Breast epithelium (tissue), 3 donors: ENCODE measurements around the gene SYNJ1.

Source experiments
- POLR2A ChIP-seq: fragments of 450-650 bp; IDR thresholded peaks from one replicate; pipeline ENCODE4 v1.6.1; 2016; ENCODE audit warnings: antibody characterized with exemption, mild to moderate bottlenecking, moderate library complexity
- TF ChIP-seq, protein P1 (sequence below), 3 donors: fragments of 450-650 bp; IDR thresholded peaks; one replicate each; pipeline ENCODE4 v1.5.1; 2016 to 2017; ENCODE audit warnings: antibody characterized with exemption in 3 of 3, mild to moderate bottlenecking in 3 of 3, moderate library complexity in 3 of 3

DNA sequence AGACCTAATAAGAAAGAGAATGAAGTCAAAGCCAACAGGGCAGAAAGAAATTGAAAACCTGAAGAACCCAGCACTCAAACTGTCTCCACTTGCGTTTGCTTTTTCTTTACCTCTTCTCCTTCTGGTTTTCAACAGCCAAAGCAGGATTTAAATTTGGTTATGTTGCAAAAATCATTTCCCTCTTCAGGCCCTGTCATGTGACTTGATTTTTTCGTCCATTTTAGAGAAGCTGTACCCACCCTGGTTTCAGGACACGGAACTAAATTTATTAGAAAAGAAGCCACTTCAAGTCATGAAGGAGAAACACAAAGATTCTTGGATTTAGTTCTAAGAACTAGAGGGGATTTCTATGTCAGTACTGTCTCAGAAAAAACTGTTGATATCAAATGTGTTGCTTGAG lies 1.0 kb upstream of the SYNJ1 start:
- no peak for TF ChIP-seq POLR2A
- TF ChIP-seq, protein P1, sequence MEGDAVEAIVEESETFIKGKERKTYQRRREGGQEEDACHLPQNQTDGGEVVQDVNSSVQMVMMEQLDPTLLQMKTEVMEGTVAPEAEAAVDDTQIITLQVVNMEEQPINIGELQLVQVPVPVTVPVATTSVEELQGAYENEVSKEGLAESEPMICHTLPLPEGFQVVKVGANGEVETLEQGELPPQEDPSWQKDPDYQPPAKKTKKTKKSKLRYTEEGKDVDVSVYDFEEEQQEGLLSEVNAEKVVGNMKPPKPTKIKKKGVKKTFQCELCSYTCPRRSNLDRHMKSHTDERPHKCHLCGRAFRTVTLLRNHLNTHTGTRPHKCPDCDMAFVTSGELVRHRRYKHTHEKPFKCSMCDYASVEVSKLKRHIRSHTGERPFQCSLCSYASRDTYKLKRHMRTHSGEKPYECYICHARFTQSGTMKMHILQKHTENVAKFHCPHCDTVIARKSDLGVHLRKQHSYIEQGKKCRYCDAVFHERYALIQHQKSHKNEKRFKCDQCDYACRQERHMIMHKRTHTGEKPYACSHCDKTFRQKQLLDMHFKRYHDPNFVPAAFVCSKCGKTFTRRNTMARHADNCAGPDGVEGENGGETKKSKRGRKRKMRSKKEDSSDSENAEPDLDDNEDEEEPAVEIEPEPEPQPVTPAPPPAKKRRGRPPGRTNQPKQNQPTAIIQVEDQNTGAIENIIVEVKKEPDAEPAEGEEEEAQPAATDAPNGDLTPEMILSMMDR (IDR thresholded peaks at IDR 0.05): no peak
